ENCODE results near the gene PRICKLE4.
A peak's percentile ranks its signal among the peaks of the same experiment; 100 is the strongest.

The PRICKLE4 gene

GRCh38 chr6:41786451-41787218, 6.1 kb downstream of the PRICKLE4 start:
- Histone ChIP-seq H3K36me3 (ENCODE audit: low read length) (peaks cover 21% of the 10 kb centered on the region), H3K27me3 (ENCODE audit: low read length) (no peaks in the 10 kb centered on the region), H3K79me2 (ENCODE audit: insufficient read depth, low read length) (peaks cover 17% of the 10 kb centered on the region), H3K4me3 (ENCODE audit: insufficient read depth, low read length, poor library complexity, severe bottlenecking) (peak overlapping the region; percentile 86), H3K9me2 (replicated peaks; ENCODE audit: insufficient read depth, low read length) (no peaks in the 10 kb centered on the region), H4K20me1 (ENCODE audit: low read depth, low read length) (no peaks in the 10 kb centered on the region), H3F3A (ENCODE audit: insufficient read depth) (peaks cover 25% of the 10 kb centered on the region), H3K27ac (ENCODE audit: low read depth, low read length) (peak overlapping the region; percentile 83), H3K9ac (ENCODE audit: low read length) (peak overlapping the region; percentile 90), H3K4me2 (ENCODE audit: low read depth, low read length, poor library complexity, severe bottlenecking) (peak overlapping the region; percentile 77), H2AFZ (ENCODE audit: low read depth, low read length, severe bottlenecking) (peak overlapping the region; percentile 56), H3K9me3 (ENCODE audit: insufficient read depth, low read length) (no peaks in the 10 kb centered on the region)
- TF ChIP-seq EZH2phosphoT487 (conservative IDR thresholded peaks at IDR 0.05; ENCODE audit: low read length) (no peak), CTCF (IDR thresholded peaks at IDR 0.05; ENCODE audit: insufficient read depth, low read length, poor library complexity, severe bottlenecking) (peak; percentile 96)

GRCh38 chr6:41787219-41787917, 6.8 kb downstream of the PRICKLE4 start, which contains the start of gene TOMM6:
Gene TOMM6 (plus strand): TSS chr6:41787694. CDS start chr6:41787698, 4 bp downstream.
- H3K4me2 ChIP-seq (ENCODE audit: low read depth, low read length, poor library complexity, severe bottlenecking): peak within 1 kb of the TSS; percentile 77
- H3K36me3 ChIP-seq (ENCODE audit: low read length): peaks cover 24% of the 10 kb centered on the region
- H2AFZ ChIP-seq (ENCODE audit: low read depth, low read length, severe bottlenecking): peak within 1 kb of the TSS; percentile 29
- peak within 1 kb of the TSS; percentile 86 for H3K4me3 ChIP-seq (ENCODE audit: insufficient read depth, low read length, poor library complexity, severe bottlenecking)
- H3K27me3 ChIP-seq (ENCODE audit: low read length): no peaks in the 10 kb centered on the region
- H3K79me2 ChIP-seq (ENCODE audit: insufficient read depth, low read length): peaks cover 17% of the 10 kb centered on the region
- H3K9ac ChIP-seq (ENCODE audit: low read length): peak within 1 kb of the TSS; percentile 90
- peak within 1 kb of the TSS; percentile 83 for H3K27ac ChIP-seq (ENCODE audit: low read depth, low read length)
- H4K20me1 ChIP-seq (ENCODE audit: low read depth, low read length): no peaks in the 10 kb centered on the region
- TF ChIP-seq CTCF (IDR thresholded peaks at IDR 0.05; ENCODE audit: insufficient read depth, low read length, poor library complexity, severe bottlenecking): peak; percentile 98
- no peak for TF ChIP-seq EZH2phosphoT487 (conservative IDR thresholded peaks at IDR 0.05; ENCODE audit: low read length)
- no peaks in the 10 kb centered on the region for H3K9me2 ChIP-seq (replicated peaks; ENCODE audit: insufficient read depth, low read length)
- H3K9me3 ChIP-seq (ENCODE audit: insufficient read depth, low read length): no peaks in the 10 kb centered on the region
- H3F3A ChIP-seq (ENCODE audit: insufficient read depth): peaks cover 30% of the 10 kb centered on the region

- peaks cover 38% of the 10 kb centered on the region for H3F3A ChIP-seq (ENCODE audit: insufficient read depth)
- no peaks in the 10 kb centered on the region for H3K9me3 ChIP-seq (ENCODE audit: insufficient read depth, low read length)
- H3K27me3 ChIP-seq (ENCODE audit: low read length): no peaks in the 10 kb centered on the region
- peaks cover 17% of the 10 kb centered on the region for H3K79me2 ChIP-seq (ENCODE audit: insufficient read depth, low read length)
- peaks cover 24% of the 10 kb centered on the region for H3K36me3 ChIP-seq (ENCODE audit: low read length)
- no peak overlapping the region for H3K27ac ChIP-seq (ENCODE audit: low read depth, low read length)
- H4K20me1 ChIP-seq (ENCODE audit: low read depth, low read length): no peaks in the 10 kb centered on the region
- peak overlapping the region; percentile 6 for H3K4me2 ChIP-seq (ENCODE audit: low read depth, low read length, poor library complexity, severe bottlenecking)
- no peaks in the 10 kb centered on the region for H3K9me2 ChIP-seq (replicated peaks; ENCODE audit: insufficient read depth, low read length)
- no peak overlapping the region for H2AFZ ChIP-seq (ENCODE audit: low read depth, low read length, severe bottlenecking)
- H3K4me3 ChIP-seq (ENCODE audit: insufficient read depth, low read length, poor library complexity, severe bottlenecking): no peak overlapping the region
- H3K9ac ChIP-seq (ENCODE audit: low read length): no peak overlapping the region
- TF ChIP-seq EZH2phosphoT487 (conservative IDR thresholded peaks at IDR 0.05; ENCODE audit: low read length) (no peak), CTCF (IDR thresholded peaks at IDR 0.05; ENCODE audit: insufficient read depth, low read length, poor library complexity, severe bottlenecking) (no peak)
Measured at GRCh38 chr6:41789390-41789724, 8.8 kb downstream of the PRICKLE4 start.
